Activated T-cell treated with anti-CD3 and anti-CD28 coated beads, Interleukin-2, amount 50 U/mL, for 1 hour (primary cell): ENCODE measurements around the gene C1QTNF4.
"Not testable (repeated sequence)": the region's sequence is repeated elsewhere in the genome, so short reads cannot be mapped to it uniquely, and the experiment has no call there.

Experiments
- DNase-seq: peaks from one replicate; pipeline ENCODE4 v3.0.0-alpha.2; 2020

Gene C1QTNF4

GRCh38 chr11:47593934-47594855 lies at the start of gene C1QTNF4:
Gene C1QTNF4, minus strand, starts transcription at chr11:47594411. Its CDS starts 3,601 bp downstream, at chr11:47590810.
- DNase-seq, result no peak

- peak; percentile 96 for DNase-seq
Measured at GRCh38 chr11:47642099-47642855, 48.1 kb upstream of the C1QTNF4 start, which contains the start of gene MTCH2. Gene MTCH2, minus strand, starts transcription at chr11:47642559. Its CDS starts 94 bp downstream, at chr11:47642465.

- DNase-seq, result no peak
Measured at GRCh38 chr11:47641600-47642098, 47.4 kb upstream of the C1QTNF4 start.

GRCh38 chr11:47640506-47640905 lies 46.3 kb upstream of the C1QTNF4 start:
- DNase-seq, result not testable (repeated sequence)

GRCh38 chr11:47636331-47636730 lies 42.1 kb upstream of the C1QTNF4 start:
- not testable (repeated sequence) for DNase-seq

- DNase-seq, result no peak
Measured at GRCh38 chr11:47631473-47631872, 37.3 kb upstream of the C1QTNF4 start.

- DNase-seq, result no peak
Measured at GRCh38 chr11:47628026-47628425, 33.8 kb upstream of the C1QTNF4 start.

- DNase-seq, result no peak
Measured at GRCh38 chr11:47626234-47626633, 32.0 kb upstream of the C1QTNF4 start.

GRCh38 chr11:47620836-47621378 lies 26.7 kb upstream of the C1QTNF4 start:
- DNase-seq, result no peak

- no peak for DNase-seq
Measured at GRCh38 chr11:47617417-47617809, 23.2 kb upstream of the C1QTNF4 start.

- DNase-seq, result no peak
Measured at GRCh38 chr11:47616726-47617416, 22.7 kb upstream of the C1QTNF4 start.

GRCh38 chr11:47615249-47615648 lies 21.0 kb upstream of the C1QTNF4 start:
- DNase-seq, result no peak

GRCh38 chr11:47611348-47611794 lies 17.2 kb upstream of the C1QTNF4 start:
- DNase-seq, result no peak

- DNase-seq, result no peak
Measured at GRCh38 chr11:47609675-47610074, 15.5 kb upstream of the C1QTNF4 start.

GRCh38 chr11:47607380-47607779 lies 13.2 kb upstream of the C1QTNF4 start:
- no peak for DNase-seq

- DNase-seq, result no peak
Measured at GRCh38 chr11:47606731-47607130, 12.5 kb upstream of the C1QTNF4 start.

GRCh38 chr11:47605921-47606320 lies 11.7 kb upstream of the C1QTNF4 start:
- no peak for DNase-seq

- no peak for DNase-seq
Measured at GRCh38 chr11:47603295-47603694, 9.1 kb upstream of the C1QTNF4 start.

GRCh38 chr11:47599902-47600301 lies 5.7 kb upstream of the C1QTNF4 start:
- DNase-seq, result no peak

GRCh38 chr11:47595967-47596366 lies 1.8 kb upstream of the C1QTNF4 start:
- no peak for DNase-seq

GRCh38 chr11:47595029-47595428 lies 818 bp upstream of the C1QTNF4 start:
- DNase-seq, result no peak

GRCh38 chr11:47593492-47593933 lies 698 bp downstream of the C1QTNF4 start:
- DNase-seq, result no peak
